ENCODE results near the gene NFYC. TPM values are rescaled to one million over a fixed set of nuclear protein-coding genes. Genes with fewer than 3 reads are reported as not detected.
"Not testable (repeated sequence)": the region's sequence is repeated elsewhere in the genome, so short reads cannot be mapped to it uniquely, and the experiment has no call there.

Gene NFYC
- total RNA-seq, 4 donors from 2014 or later = 45.3 to 58.6 (median 57.4) TPM

GRCh38 chr1:40701684-40702083, 10.2 kb downstream of the NFYC start:
- no peak for TF ChIP-seq POLR2A (IDR thresholded peaks at IDR 0.05)
- no peak for TF ChIP-seq CTCF (IDR thresholded peaks at IDR 0.05 in 4 of 5, conservative IDR thresholded peaks at IDR 0.05 in 1 of 5)
- intact Hi-C loops (cut with DNase I; ENCODE audit: low total_unique reads) = no loop called here
- DNase-seq (no peak), ATAC-seq (no peak)
- H3K4me1 ChIP-seq = peaks cover 25 to 39% of the 10 kb centered on the region in 2 donors
- H3K27ac ChIP-seq = no peak overlapping the region
- no peaks in the 10 kb centered on the region for H3K27me3 ChIP-seq
- no peak overlapping the region for H3K4me3 ChIP-seq
- no peaks in the 10 kb centered on the region for H3K9me3 ChIP-seq
- in situ Hi-C loops (cut with MboI; ENCODE audit: low sequenced_read_pairs in 4 of 4) = no loop called here
- no peaks in the 10 kb centered on the region for H3K36me3 ChIP-seq

- intact Hi-C loops (cut with DNase I; ENCODE audit: low total_unique reads); H3K36me3 ChIP-seq; H3K27me3 ChIP-seq; H3K4me3 ChIP-seq; DNase-seq; ATAC-seq; H3K9me3 ChIP-seq; in situ Hi-C loops (cut with MboI; ENCODE audit: low sequenced_read_pairs in 4 of 4); H3K27ac ChIP-seq: not testable (repeated sequence)
- H3K4me1 ChIP-seq = peaks cover 25 to 33% of the 10 kb centered on the region in 2 donors
Measured at GRCh38 chr1:40702810-40703209, 11.3 kb downstream of the NFYC start.

- Histone ChIP-seq H3K36me3 (no peaks in the 10 kb centered on the region), H3K4me3 (no peak overlapping the region), H3K4me1 (peaks cover 30 to 38% of the 10 kb centered on the region in 2 donors), H3K27me3 (no peaks in the 10 kb centered on the region), H3K27ac (no peak overlapping the region), H3K9me3 (no peaks in the 10 kb centered on the region)
- in situ Hi-C loops (cut with MboI; ENCODE audit: low sequenced_read_pairs in 4 of 4) (no loop called here), intact Hi-C loops (cut with DNase I; ENCODE audit: low total_unique reads) (no loop called here)
- no peak for DNase-seq
- ATAC-seq = no peak
- TF ChIP-seq POLR2A (IDR thresholded peaks at IDR 0.05) = no peak
- TF ChIP-seq CTCF (IDR thresholded peaks at IDR 0.05 in 4 of 5, conservative IDR thresholded peaks at IDR 0.05 in 1 of 5) = no peak
Measured at GRCh38 chr1:40703316-40703715, 11.8 kb downstream of the NFYC start.

- Histone ChIP-seq H3K4me3 (no peak overlapping the region), H3K9me3 (no peaks in the 10 kb centered on the region), H3K4me1 (peaks cover 32 to 44% of the 10 kb centered on the region in 2 donors), H3K27ac (peak overlapping the region in 2 of 4 donors; percentile 4 to 28), H3K27me3 (no peaks in the 10 kb centered on the region), H3K36me3 (no peaks in the 10 kb centered on the region)
- no peak for TF ChIP-seq CTCF (IDR thresholded peaks at IDR 0.05 in 4 of 5, conservative IDR thresholded peaks at IDR 0.05 in 1 of 5)
- TF ChIP-seq POLR2A (IDR thresholded peaks at IDR 0.05) = no peak
- ATAC-seq (no peak), DNase-seq (no peak)
- in situ Hi-C loops (cut with MboI; ENCODE audit: low sequenced_read_pairs in 4 of 4) = no loop called here
- intact Hi-C loops (cut with DNase I; ENCODE audit: low total_unique reads) = no loop called here
Measured at GRCh38 chr1:40704817-40705733, 13.6 kb downstream of the NFYC start.

- Histone ChIP-seq H3K9me3 (no peaks in the 10 kb centered on the region), H3K36me3 (no peaks in the 10 kb centered on the region), H3K27ac (no peak overlapping the region), H3K27me3 (no peaks in the 10 kb centered on the region), H3K4me3 (no peak overlapping the region), H3K4me1 (peaks cover 47 to 56% of the 10 kb centered on the region in 2 donors)
- ATAC-seq = no peak
- intact Hi-C loops (cut with DNase I; ENCODE audit: low total_unique reads) = no loop called here
- in situ Hi-C loops (cut with MboI; ENCODE audit: low sequenced_read_pairs in 4 of 4) = no loop called here
- no peak for DNase-seq
- TF ChIP-seq POLR2A (IDR thresholded peaks at IDR 0.05) (no peak), CTCF (IDR thresholded peaks at IDR 0.05 in 4 of 5, conservative IDR thresholded peaks at IDR 0.05 in 1 of 5) (no peak)
Measured at GRCh38 chr1:40706626-40707025, 15.1 kb downstream of the NFYC start.
